Urinary bladder (tissue), 4 donors: ENCODE data around the gene EXOC6B. TPM values are rescaled to one million over a fixed set of nuclear protein-coding genes. Genes with fewer than 3 reads are reported as not detected.

Source experiments
- DNase-seq: peaks from one replicate; pipeline ENCODE4 v3.0.0-alpha.2; 2015; ENCODE audit errors: extremely low spot score
- H3K27ac ChIP-seq: one replicate; pipeline ENCODE4 v1.5.1; 2013; ENCODE audit warnings: low read depth, mild to moderate bottlenecking, moderate library complexity
- H3K36me3 ChIP-seq: one replicate; pipeline ENCODE4 v1.6.1; 2013; ENCODE audit warnings: mild to moderate bottlenecking, moderate library complexity; ENCODE audit not compliant: insufficient read depth
- H3K4me1 ChIP-seq: one replicate; pipeline ENCODE4 v1.6.1; 2013; ENCODE audit warnings: mild to moderate bottlenecking, moderate library complexity; ENCODE audit not compliant: insufficient read depth
- H3K4me3 ChIP-seq: one replicate; pipeline ENCODE4 v1.5.1; 2013; ENCODE audit warnings: low read depth, low read length
- WGBS: extraction: QIAGEN DNeasy Blood & Tissue Kit; methylation state at CpG from one replicate; pipeline ENCODE4 v1.1.7; 2013; 5-methylcytosine and 5-hydroxymethylcytosine counted together
- polyA plus RNA-seq: library from polyadenylated mRNA; stranded (reverse); fragments of 200-250 nt; gene quantifications from one replicate; pipeline ENCODE4 v1.2.3, GENCODE V29; 2013
- total RNA-seq: library from RNA; depleted of rRNA; stranded (reverse); fragments of >200 nt; gene quantifications from one replicate; pipeline ENCODE4 v1.2.3, GENCODE V29; 2014
- donor health status: healthy with polysubstance abuse.
- donor health status: healthy.

EXOC6B gene
- total and polyA plus RNA-seq, 2 donors = 14.5 to 47.6 TPM

DNA sequence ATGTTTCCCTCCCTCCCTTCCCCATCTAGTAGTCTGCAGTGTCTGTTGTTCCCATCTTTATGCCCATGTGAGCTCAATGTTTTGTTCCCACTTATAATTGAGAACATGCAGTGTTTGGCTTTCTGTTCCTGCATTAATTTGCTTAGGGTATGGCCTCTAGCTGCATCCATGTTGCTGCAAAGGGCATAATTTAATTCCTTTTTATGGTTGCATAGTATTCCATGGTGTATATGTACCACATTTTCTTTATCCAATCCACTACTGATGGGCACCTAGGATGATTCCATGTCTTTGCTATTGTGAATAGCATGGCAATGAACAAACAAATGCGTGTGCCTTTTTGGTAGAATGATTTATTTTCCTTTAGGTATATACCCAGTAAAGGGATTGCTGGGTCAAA, 617.6 kb downstream of the EXOC6B start:
- no peak for DNase-seq
- Histone ChIP-seq H3K4me3 (no peak overlapping the region), H3K27ac (no peak overlapping the region), H3K4me1 (peaks cover 3% of the 10 kb centered on the region), H3K36me3 (no peaks in the 10 kb centered on the region)
- WGBS = 98% methylated on average over 1 of the region's 1 CpG

DNA sequence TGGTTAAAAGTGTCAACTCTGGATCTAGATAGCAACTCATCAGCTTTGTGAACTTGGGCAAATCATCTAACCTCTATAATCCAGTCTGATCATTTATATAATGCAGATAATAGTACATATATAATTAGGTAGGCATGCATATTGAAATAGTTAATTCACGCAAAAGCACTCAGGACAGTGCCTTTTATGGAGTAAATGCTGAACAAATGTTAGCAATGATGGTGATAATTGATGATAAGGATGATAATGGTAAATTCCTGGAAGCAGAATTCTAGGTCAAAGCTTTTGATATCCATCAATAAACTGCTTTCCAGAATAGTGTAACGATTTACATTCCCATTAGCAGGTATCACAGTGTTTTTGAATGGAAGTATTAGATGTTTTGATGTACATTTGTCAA, 618.5 kb downstream of the EXOC6B start:
- peaks cover 3% of the 10 kb centered on the region for H3K4me1 ChIP-seq
- WGBS = 93% methylated on average over 2 of the region's 2 CpGs
- H3K4me3 ChIP-seq = no peak overlapping the region

DNA sequence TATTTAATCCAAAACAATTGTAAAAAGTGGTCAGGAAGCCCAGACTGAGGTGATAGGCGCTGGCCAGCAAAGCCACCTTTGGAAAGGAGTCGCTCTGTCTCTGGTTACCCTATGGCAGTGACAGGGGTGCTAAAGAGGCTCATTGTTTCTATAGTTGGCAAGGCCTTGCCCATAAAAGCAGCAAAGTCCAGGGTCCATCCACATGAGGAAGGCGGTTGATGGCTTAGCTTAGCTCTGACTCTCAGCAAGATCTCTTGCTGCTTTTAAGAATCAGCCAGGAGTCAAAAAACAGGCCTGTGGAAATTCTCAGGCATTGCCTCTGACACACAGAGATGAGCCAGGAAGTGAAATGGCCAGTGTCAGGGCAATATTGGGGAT, 620.3 kb downstream of the EXOC6B start:
- H3K36me3 ChIP-seq = no peaks in the 10 kb centered on the region
- H3K4me3 ChIP-seq = no peak overlapping the region
- 57% methylated on average over 3 of the region's 3 CpGs for WGBS
- no peak for DNase-seq
- peaks cover 3% of the 10 kb centered on the region for H3K4me1 ChIP-seq
- H3K27ac ChIP-seq = no peak overlapping the region

More for the DNA sequence above, 618.5 kb downstream of the EXOC6B start:
- Histone ChIP-seq H3K36me3 (no peaks in the 10 kb centered on the region), H3K27ac (no peak overlapping the region)
- DNase-seq = no peak

DNA sequence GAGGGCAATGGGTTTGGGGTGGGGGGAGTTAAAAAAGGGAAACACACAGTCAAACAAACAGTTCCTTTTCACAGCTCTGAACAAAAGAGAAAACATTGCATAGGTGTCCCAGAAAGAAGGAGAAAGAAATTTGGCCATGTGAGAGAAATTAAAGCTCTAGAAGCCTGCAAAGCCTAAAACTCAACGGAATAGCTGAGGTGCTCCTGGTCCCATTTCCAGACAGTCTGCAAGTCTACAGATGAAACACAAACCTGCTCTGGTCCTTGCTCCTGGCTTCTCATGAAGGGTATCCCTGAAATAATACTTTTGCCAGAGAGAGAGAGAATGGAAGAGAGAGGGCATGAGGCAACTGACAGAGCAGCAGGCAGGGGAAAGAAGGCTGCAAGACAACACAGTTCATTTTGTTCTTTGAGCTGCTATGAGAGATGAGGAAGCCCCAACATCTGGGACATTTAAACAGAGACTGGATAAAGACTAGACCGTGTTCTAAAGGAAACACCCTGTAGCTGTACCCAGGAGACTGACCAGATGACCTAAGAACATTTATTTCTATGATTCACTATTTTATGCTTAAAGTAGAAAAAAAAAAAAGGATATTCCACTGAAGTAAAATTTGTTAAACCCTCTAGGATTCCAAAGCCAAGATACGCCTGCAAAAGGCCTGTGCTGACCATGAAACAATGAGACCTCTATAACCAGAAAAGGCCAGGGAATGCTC, 620.9 kb downstream of the EXOC6B start:
- WGBS = 30% methylated on average over 3 of the region's 3 CpGs
- H3K27ac ChIP-seq = peak overlapping the region; percentile 53

DNA sequence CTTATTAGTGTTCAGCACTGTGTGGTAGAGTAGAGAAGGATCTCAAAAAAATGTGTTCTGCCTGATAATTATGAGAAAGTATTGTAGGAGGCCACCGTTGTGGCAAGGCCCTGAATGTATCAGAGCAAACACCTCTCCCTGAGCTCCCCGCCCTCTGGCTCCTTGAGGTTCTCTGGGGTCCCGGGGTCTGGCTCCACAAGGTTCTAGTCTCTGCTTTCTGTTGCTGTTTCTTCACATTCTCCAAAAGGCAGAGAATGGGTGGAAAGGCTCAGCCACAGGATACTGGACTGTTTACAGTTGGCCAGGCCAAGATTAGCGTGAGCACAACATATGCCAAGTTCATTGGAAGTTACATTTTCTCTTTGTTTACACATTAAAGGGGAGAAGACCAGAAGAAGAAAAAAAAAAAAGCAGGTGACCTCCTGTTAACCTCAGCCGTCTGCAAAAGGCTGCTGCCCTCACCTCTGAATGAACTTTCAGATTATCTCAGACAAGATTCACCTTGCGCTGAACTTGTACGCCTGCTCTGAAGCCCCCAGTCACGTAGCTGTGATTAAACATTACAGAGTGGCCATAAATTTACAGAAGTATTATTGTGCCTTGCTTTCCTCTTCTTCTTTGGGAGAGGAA, 621.6 kb downstream of the EXOC6B start:
- no peak overlapping the region for H3K4me3 ChIP-seq
- DNase-seq = peak; percentile 73
- WGBS = 24% methylated on average over 8 of the region's 8 CpGs
- peaks cover 3% of the 10 kb centered on the region for H3K4me1 ChIP-seq
- no peaks in the 10 kb centered on the region for H3K36me3 ChIP-seq
- peak overlapping the region; percentile 53 for H3K27ac ChIP-seq

More for the DNA sequence above, 620.9 kb downstream of the EXOC6B start:
- no peaks in the 10 kb centered on the region for H3K36me3 ChIP-seq
- no peak overlapping the region for H3K4me3 ChIP-seq
- H3K4me1 ChIP-seq = peaks cover 3% of the 10 kb centered on the region
- DNase-seq = no peak

DNA sequence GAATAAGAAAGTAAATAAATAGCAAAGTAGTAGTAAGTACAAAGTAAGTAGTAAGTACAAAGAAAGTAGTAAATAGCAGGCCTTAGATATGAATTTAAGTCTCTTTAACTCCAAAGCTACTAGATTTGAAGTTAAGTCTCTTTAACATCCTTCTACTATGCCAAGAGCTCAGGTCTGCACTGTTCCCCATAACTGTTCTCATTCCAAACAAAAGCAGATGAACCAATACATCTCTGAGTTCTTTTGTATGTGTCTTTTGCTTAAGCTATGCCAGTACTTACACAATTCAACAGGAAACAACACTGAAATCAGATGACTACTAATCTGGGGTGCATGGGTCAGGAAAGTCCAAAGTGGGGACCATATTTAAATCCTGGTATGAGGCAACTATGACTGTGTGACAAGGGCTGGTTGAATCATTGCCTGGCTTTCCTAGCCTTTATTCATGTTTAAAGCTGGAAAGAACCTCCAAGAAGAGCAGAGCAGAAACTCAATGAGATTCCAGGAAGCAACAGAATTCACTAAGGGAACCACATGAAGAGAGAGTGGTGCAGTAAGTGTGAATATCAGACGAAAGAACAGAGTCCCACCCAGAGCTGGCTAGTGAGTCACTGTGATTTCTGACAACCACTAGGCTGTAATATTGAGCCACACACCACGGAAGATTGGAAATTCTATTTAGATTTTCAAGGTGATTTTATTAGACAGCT, 627.1 kb downstream of the EXOC6B start:
- Histone ChIP-seq H3K4me3 (no peak overlapping the region), H3K36me3 (no peaks in the 10 kb centered on the region), H3K4me1 (no peaks in the 10 kb centered on the region), H3K27ac (no peak overlapping the region)
- 72% methylated on average over 2 of the region's 2 CpGs for WGBS
- no peak for DNase-seq

DNA sequence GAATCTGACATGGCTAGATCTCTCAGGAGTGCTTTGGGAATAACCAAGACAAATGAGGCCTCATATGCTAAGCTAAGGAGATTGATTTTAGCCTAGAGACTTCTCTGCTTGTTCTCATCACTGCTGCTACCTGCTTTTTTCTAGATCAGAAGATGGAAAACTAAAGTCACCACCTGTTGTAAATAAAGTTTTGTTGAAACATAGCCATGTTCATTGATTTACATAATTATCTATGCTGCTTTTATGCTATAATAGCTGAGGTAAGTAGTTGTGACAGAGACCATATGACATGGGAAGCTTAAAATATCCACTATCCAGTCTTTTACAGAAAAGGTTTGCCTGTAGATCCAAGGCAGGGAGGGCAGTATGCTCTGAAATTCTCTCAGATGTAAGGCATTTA, 632.1 kb downstream of the EXOC6B start:
- Histone ChIP-seq H3K4me3 (no peak overlapping the region), H3K36me3 (no peaks in the 10 kb centered on the region), H3K4me1 (no peaks in the 10 kb centered on the region), H3K27ac (no peak overlapping the region)
- DNase-seq = no peak

DNA sequence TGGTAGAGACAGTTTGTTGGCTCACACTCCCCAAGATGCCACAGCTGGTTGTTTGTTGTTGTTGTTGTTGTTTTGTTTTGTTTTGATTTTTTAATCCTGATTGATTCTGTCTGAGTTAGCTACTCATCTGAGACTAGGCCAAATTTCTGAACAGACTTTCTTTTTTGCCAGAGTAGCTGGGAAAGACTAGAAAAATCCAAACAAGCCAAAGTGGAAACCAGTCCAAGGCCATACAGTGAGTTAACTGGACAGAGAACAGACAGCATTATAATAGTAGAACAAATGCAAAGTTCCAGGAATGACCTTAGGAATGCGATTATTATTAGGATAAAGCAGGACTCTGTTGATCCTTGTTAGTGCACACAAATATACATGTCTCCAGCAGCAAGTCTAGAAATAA, 634.4 kb downstream of the EXOC6B start:
- DNase-seq = no peak
- H3K36me3 ChIP-seq = no peaks in the 10 kb centered on the region
- no peak overlapping the region for H3K27ac ChIP-seq
- WGBS = 49% methylated on average over 1 of the region's 1 CpG
- H3K4me1 ChIP-seq = no peaks in the 10 kb centered on the region
- H3K4me3 ChIP-seq = no peak overlapping the region

DNA sequence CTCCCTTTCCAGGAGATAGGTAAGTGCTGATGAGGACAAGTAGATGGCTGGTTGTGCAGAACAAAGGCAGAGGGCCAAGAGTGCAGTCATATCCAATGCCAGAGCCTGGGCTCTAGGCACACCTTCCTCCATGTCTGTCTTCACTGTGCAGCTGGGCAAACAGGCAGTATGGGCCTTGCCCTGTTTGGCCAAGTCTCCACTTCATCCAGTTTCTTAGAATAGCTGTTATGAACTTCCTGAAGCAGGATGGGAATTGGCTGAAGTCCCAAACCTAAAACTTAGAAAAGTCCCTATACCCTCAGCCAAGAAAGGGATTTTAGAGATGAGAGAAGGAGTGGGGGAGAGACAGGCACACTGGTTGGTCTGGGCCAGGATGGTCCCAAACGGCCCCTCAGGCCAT, 640.6 kb downstream of the EXOC6B start:
- H3K4me1 ChIP-seq = no peaks in the 10 kb centered on the region
- H3K27ac ChIP-seq = no peak overlapping the region
- no peak overlapping the region for H3K4me3 ChIP-seq
- 46% methylated on average over 1 of the region's 1 CpG for WGBS
- H3K36me3 ChIP-seq = no peaks in the 10 kb centered on the region
- DNase-seq = no peak

DNA sequence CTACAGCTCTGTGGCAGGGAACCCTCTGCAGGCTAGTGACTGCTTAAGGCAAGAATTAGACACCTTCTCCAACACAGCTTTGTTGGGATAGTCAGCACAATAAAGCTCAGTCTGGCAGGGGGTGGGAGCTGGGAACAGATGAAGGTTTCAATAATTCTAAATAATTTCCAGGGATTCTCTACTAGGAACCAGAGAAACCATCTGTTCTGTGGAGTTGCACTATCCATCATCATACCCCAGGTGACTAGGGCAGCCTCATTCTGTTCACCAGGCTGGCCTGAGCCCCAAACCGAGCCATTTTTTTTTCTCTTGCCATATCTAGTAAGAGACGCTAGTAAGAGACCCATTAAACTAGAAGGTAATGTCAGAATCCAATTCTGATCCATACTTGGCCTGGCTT, 642.4 kb downstream of the EXOC6B start:
- WGBS = 95% methylated on average over 2 of the region's 2 CpGs
- no peak for DNase-seq
- Histone ChIP-seq H3K4me1 (no peaks in the 10 kb centered on the region), H3K27ac (no peak overlapping the region), H3K4me3 (no peak overlapping the region), H3K36me3 (no peaks in the 10 kb centered on the region)

DNA sequence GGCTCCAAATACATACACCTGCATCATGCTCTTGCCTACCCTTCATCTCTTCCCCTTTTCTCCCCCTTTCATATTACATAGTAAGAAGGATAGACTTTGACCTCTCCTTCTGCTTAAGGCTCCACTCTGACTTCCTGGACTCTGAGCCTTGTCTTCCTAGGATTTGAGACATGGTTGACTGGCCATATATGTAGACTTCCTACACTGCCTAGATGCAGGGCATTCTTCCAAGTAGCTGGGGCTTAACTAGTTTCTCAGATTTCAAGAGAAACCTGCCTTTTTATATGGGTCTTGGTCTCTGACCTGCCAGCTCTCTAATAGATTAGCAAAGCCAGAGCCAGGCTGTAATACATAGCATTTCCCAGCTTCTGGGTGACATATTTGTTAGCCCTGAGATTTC, 642.8 kb downstream of the EXOC6B start:
- H3K4me1 ChIP-seq = no peaks in the 10 kb centered on the region
- no peak overlapping the region for H3K4me3 ChIP-seq
- no peaks in the 10 kb centered on the region for H3K36me3 ChIP-seq
- H3K27ac ChIP-seq = no peak overlapping the region
- no peak for DNase-seq

DNA sequence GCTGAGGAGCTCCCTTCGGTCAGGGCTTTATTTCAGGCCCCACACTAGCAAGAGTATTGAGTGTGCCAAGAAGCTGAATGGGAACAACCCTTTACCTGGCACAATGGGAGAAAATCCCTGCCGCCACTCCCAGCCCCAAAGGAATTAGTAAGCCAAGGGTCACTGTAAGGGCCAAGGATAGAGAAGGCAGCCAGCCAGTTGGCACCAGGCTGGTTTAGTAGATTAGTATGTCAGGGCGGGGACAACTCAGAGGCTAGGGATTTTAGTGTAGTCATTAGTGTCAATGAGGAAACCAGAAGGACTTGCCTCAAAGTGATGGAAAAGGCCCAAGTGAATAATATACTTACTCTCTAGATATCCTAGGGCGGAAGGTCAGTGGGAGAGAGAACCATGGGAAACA, 643.3 kb downstream of the EXOC6B start:
- 91% methylated on average over 4 of the region's 4 CpGs for WGBS
- H3K4me1 ChIP-seq = no peaks in the 10 kb centered on the region

DNA sequence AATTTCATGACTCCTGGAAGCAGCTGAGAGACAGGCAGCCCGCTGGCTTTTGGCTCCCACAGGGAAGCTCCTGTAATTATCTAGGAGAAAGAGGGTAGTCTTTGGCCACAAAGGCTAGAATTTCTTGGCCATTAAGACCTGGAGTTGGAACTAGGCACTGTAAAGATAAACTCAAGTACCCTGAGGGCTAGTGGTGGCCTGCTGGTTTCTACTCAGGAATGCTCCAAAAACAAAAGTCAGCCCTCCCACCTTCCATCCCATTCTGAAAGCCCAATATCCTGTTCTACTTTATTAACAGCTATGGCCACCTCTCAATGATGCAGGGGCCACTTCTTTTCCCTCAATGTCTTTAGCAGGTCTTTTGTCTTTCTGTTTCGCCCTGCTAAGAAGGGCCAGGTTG, 644.2 kb downstream of the EXOC6B start:
- Histone ChIP-seq H3K4me1 (no peaks in the 10 kb centered on the region), H3K36me3 (no peaks in the 10 kb centered on the region), H3K4me3 (no peak overlapping the region), H3K27ac (no peak overlapping the region)
- DNase-seq = no peak
- WGBS = 94% methylated on average over 2 of the region's 2 CpGs

More for the DNA sequence above, 643.3 kb downstream of the EXOC6B start:
- H3K4me3 ChIP-seq = no peak overlapping the region
- no peak overlapping the region for H3K27ac ChIP-seq
- no peak for DNase-seq
- no peaks in the 10 kb centered on the region for H3K36me3 ChIP-seq

DNA sequence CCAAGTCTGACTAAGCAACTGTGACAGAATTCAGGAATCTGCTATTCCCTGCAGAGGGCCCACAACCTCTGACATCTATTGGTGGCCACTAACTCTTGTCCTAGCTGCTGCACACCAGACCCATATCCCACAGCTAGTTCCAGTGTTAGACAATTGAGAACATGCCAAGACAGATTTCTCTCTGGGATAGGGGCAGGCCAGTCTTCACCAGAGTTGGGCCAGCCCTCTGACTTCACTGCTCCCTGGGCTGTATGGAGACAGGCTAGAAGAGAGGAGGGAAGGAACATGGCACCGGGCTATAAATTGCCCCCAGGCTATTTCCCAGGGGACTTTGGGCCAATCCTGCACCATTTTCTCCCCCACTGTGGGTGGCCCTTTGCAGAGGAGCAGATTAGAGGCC, 645.5 kb downstream of the EXOC6B start:
- Histone ChIP-seq H3K36me3 (no peaks in the 10 kb centered on the region), H3K4me3 (no peak overlapping the region), H3K4me1 (no peaks in the 10 kb centered on the region), H3K27ac (no peak overlapping the region)
- WGBS = 100% methylated on average over 1 of the region's 1 CpG
- no peak for DNase-seq
